HG02610 (cell line): ENCODE results near the gene POGLUT2.
"Not testable (repeated sequence)": the region's sequence is repeated elsewhere in the genome, so short reads cannot be mapped to it uniquely, and the experiment has no call there.

Source experiments
- ATAC-seq: cut with Tn5 transposase; IDR thresholded peaks from one replicate; pipeline ENCODE4 v1.9.1; 2021; ENCODE audit warnings: mild to moderate bottlenecking, moderate library complexity; ENCODE audit not compliant: unreplicated experiment

Gene POGLUT2

GRCh38 chr13:102812611-102813287 is 14.0 kb upstream of the POGLUT2 start:
- ATAC-seq, result no peak

GRCh38 chr13:102807699-102808098 is 8.9 kb upstream of the POGLUT2 start:
- no peak for ATAC-seq

- ATAC-seq, result no peak
Measured at GRCh38 chr13:102805680-102806079, 6.9 kb upstream of the POGLUT2 start.

- ATAC-seq, result peak; percentile 82
Measured at GRCh38 chr13:102800145-102801041, 1.6 kb upstream of the POGLUT2 start.

DNA sequence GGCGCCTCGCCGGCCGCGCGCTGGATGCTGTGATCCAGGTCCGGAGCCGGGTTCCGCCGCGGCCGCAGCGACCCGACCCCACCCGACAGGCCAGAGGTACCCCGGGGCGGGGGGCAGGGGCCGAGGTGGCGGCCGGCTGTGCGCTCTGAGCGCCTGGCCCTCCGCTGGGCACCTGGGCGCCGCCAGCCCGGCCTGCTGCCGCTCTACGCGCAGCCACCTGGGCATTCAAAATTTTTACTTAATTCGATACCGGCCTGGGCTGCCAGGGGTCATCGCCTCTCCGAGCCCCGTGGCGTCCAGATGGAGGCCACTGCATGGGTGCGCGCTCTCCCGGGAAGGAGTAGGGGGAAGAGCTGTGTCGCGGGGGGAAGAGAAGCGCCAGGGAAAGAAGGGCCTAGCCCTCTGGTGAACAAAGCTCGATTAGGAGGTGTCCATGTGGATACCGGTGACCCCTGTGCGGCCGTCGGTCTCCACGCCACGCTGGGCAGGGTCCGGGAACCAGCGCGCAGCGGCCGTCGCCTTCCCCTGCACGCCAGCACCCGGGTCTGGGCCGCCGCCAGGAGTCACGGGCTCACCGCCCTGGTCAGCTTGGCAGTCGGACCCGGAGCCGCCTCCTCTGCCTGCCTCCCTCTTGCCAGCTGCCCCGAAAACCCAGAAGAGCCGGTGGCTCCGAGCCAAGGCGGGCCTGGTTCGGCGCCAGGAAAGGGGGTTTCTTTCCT is 809 bp upstream of the POGLUT2 start:
- peak; percentile 4 for ATAC-seq

GRCh38 chr13:102793611-102794355 is 5.0 kb downstream of the POGLUT2 start:
- ATAC-seq, result no peak

GRCh38 chr13:102792396-102792795 is 6.4 kb downstream of the POGLUT2 start:
- no peak for ATAC-seq

DNA sequence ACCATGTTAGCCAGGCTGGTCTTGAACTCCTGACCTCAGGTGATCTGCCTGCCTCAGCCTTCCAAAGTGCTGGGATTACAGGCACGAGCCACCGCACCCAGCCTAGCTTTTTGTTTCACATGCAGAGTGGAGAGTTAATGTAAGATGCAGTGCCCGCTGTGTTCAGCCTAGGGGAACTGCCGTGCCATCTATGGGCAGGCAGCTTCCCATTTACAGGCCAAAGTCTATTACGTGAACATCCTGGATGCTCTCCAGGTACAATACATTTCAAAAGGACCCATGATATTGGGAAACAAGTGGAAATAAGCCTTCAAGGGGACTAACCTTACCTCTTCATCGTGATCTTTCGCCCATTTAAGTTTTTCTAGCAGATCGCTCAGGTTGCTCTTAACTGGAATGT is 10.1 kb downstream of the POGLUT2 start:
- no peak for ATAC-seq

DNA sequence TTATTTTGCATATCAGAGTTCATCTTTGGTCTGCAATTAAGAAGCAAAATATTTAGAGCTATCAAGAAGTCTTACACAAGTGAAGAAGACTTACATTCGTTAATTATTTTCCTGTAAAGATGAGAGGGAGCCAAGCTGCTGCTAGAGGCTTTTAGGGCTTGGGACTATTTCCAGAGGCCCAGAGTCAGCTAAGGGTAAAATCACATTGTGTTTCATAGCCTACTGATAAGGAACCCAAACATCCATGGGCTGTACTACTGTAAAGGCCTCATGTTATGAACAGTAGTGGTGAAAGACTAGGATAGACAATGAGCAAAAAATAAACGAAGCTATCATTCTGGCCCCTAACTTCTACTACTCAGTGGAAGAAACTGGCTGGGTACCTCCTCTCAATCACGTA is 14.3 kb downstream of the POGLUT2 start:
- no peak for ATAC-seq

- no peak for ATAC-seq
Measured at GRCh38 chr13:102781591-102781990, 17.2 kb downstream of the POGLUT2 start.

- ATAC-seq, result not testable (repeated sequence)
Measured at GRCh38 chr13:102780656-102781055, 18.1 kb downstream of the POGLUT2 start.

DNA sequence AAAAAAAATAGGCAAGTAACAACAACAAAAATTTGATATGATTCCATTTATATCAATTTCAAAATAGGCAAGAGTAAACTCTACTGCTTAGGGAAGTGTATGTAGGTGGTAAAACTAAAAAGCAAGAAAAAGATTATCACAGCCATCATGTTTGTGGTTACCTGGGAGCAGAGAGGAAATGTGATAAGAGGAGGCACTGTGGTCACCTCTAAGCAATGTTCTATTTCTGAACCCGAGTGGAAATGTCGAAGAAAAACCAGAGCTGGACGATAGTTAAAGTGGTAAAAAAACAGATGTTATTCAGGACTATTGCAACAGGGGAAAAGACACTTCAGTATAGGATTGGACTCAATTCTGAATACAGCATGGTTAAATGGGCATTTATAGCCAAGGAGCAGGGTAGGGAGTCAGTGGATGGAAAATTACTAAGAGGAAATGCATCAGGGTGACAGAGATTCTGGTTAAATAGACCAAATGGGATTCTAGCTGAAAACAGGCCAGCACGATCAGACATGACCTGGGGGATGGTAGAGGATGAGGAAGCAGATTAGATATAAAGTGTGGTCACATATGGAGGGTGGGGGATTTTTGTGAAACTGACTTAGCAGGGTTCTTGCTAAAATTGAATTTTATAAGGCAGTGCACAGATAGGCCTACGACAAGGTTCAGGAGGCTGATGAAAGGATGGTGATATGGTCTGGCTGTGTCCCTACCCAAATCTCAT is 19.2 kb downstream of the POGLUT2 start:
- peak; percentile 41 for ATAC-seq

DNA sequence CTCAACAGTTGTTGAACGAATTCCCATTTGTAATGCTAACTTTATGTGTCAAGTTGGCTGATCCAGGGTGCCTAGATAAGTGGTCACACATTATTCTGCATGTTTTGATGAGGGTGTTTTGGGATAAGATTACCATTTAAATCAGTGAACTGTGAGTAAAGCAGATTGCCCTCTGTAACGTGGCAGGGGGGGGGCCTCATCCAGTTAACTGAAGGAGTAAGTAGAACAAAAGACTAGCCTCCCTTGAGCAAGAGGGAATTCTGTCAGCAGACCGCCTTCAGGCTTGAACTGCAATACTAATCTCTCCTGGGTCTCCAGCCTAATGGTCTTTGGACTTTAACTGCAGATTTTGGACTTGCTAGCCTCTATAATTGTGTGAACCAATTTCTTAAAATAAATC is 21.0 kb downstream of the POGLUT2 start:
- ATAC-seq, result no peak

- ATAC-seq, result no peak
Measured at GRCh38 chr13:102776271-102776670, 22.5 kb downstream of the POGLUT2 start.

DNA sequence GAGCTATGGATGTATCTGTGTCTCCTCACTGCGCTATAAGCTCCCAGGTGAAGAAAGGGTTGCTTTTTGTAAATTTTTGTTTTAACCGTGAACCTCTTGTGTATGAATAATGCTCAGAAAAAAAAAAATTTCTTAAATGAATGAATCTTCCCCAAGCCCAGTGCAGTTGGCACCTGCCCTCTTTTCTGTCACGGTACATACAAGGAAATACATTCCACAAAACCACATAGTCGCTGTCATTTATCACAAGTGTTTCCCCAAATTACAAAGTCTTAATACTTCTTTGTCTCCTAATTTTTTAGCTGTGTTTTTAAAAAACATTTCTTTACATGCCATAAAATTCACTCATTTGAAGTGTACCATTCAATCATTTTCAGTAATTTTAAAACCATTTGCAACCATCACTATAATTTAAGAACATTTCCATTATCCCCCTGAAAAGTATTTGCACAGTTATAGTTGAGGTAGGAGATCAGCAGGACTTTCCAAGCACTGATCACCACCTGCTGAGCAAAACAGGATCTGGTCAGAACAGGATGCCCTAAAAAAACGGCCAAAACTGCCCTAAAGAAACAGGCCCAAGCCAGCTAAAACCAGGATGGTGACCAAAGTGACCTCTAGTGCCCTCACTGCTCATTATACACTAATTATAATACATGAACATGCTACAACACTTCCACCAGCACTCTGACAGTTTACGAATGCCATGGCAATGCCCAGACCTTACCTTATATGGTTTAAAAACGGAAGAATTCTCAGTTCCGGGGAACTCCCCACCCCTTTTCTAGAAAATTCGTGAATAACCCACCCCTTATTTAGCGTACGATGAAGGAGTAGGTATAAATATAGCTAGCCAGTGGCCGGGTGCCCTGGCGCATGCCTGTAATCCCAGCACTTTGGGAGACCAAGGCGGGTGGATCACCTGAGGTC is 23.9 kb downstream of the POGLUT2 start:
- ATAC-seq, result no peak

DNA sequence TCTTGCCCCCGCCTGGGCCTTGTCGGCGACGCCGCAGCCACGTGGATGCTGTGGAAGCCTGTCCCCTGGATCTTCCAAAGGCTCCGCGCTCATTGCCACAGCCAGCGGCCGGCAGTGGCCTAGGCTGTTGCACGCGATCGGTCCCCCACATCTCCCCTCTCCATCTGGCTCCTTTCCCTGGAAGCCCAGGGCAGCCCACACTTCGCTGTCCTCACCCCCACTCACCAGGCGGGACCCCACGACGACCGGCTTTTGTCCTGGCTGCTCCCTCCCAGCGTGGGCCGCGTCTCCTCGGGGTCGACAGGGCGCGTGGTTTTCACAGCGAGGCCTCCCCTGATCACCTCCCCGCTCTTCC is 24.6 kb downstream of the POGLUT2 start:
- ATAC-seq, result no peak

- peak; percentile 94 for ATAC-seq
Measured at GRCh38 chr13:102773441-102774213, 25.1 kb downstream of the POGLUT2 start, which contains the start of gene TEX30. TSS of gene TEX30 (minus strand) at chr13:102773786. CDS start at chr13:102770026, 3,760 bp downstream.

- ATAC-seq, result no peak
Measured at GRCh38 chr13:102772042-102772425, 26.7 kb downstream of the POGLUT2 start.
